Loucy (cell line): ENCODE data around the gene CDC37.

Source experiments
- CTCF ChIP-seq: fragments of 200-600 bp; sonication (generic); conservative IDR thresholded peaks from 2 replicates; pipeline ENCODE4 v1.5.1; 2014; ENCODE audit warnings: mild to moderate bottlenecking, antibody characterized with exemption, low read length
- EZH2phosphoT487 ChIP-seq: fragments of 200-600 bp; IDR thresholded peaks from 2 replicates; pipeline ENCODE4 v1.6.1; 2018; ENCODE audit warnings: antibody characterized with exemption, mild to moderate bottlenecking, moderate library complexity, borderline replicate concordance

GRCh38 chr19:10368101-10368803, 35.1 kb downstream of the CDC37 start:
- no peak for TF ChIP-seq CTCF
- TF ChIP-seq EZH2phosphoT487, result no peak
